ENCODE data around the gene LMTK2.

LMTK2 gene

GRCh38 chr7:98211221-98211675 lies 104.6 kb downstream of the LMTK2 start, which contains the start of gene BHLHA15:
BHLHA15 (plus strand) TSS chr7:98211439; CDS start chr7:98212310, 871 bp downstream.
- Histone ChIP-seq H3K27me3 (ENCODE audit: insufficient read depth, insufficient read length) (no peaks in the 10 kb centered on the region), H3K4me1 (ENCODE audit: insufficient read depth, insufficient read length) (peaks cover 3% of the 10 kb centered on the region), H3K36me3 (ENCODE audit: insufficient read depth, insufficient read length, low read length) (peaks cover 12% of the 10 kb centered on the region), H3K9me3 (ENCODE audit: insufficient read depth, low read length) (no peaks in the 10 kb centered on the region), H3K9ac (ENCODE audit: insufficient read length, low read depth) (peak within 1 kb of the TSS; percentile 61), H3K4me3 (ENCODE audit: insufficient read length, low read depth) (peak within 1 kb of the TSS; percentile 18)
- TF ChIP-seq ZNF274 (IDR thresholded peaks at IDR 0.05; ENCODE audit: low read depth, low read length) (no peak), YY1 (IDR thresholded peaks at IDR 0.05; ENCODE audit: insufficient read depth, insufficient read length) (no peak), SUZ12 (IDR thresholded peaks at IDR 0.05; ENCODE audit: extremely low read depth, insufficient read depth, insufficient read length) (no peak)
- DNase-seq (ENCODE audit: low read depth, low spot score) = no peak

GRCh38 chr7:98211676-98212531 lies 105.2 kb downstream of the LMTK2 start:
- Histone ChIP-seq H3K4me3 (ENCODE audit: insufficient read length, low read depth) (peak overlapping the region; percentile 18), H3K4me1 (ENCODE audit: insufficient read depth, insufficient read length) (peaks cover 3% of the 10 kb centered on the region), H3K9me3 (ENCODE audit: insufficient read depth, low read length) (no peaks in the 10 kb centered on the region), H3K9ac (ENCODE audit: insufficient read length, low read depth) (peak overlapping the region; percentile 61), H3K27me3 (ENCODE audit: insufficient read depth, insufficient read length) (no peaks in the 10 kb centered on the region), H3K36me3 (ENCODE audit: insufficient read depth, insufficient read length, low read length) (peaks cover 5% of the 10 kb centered on the region)
- TF ChIP-seq SUZ12 (IDR thresholded peaks at IDR 0.05; ENCODE audit: extremely low read depth, insufficient read depth, insufficient read length) (no peak), ZNF274 (IDR thresholded peaks at IDR 0.05; ENCODE audit: low read depth, low read length) (no peak), YY1 (IDR thresholded peaks at IDR 0.05; ENCODE audit: insufficient read depth, insufficient read length) (no peak)
- DNase-seq (ENCODE audit: low read depth, low spot score) = no peak

- Histone ChIP-seq H3K4me1 (ENCODE audit: insufficient read depth, insufficient read length) (peaks cover 3% of the 10 kb centered on the region), H3K9ac (ENCODE audit: insufficient read length, low read depth) (no peak overlapping the region), H3K4me3 (ENCODE audit: insufficient read length, low read depth) (no peak overlapping the region), H3K27me3 (ENCODE audit: insufficient read depth, insufficient read length) (no peaks in the 10 kb centered on the region), H3K9me3 (ENCODE audit: insufficient read depth, low read length) (no peaks in the 10 kb centered on the region), H3K36me3 (ENCODE audit: insufficient read depth, insufficient read length, low read length) (no peaks in the 10 kb centered on the region)
- no peak for TF ChIP-seq SUZ12 (IDR thresholded peaks at IDR 0.05; ENCODE audit: extremely low read depth, insufficient read depth, insufficient read length)
- TF ChIP-seq ZNF274 (IDR thresholded peaks at IDR 0.05; ENCODE audit: low read depth, low read length) = no peak
- TF ChIP-seq YY1 (IDR thresholded peaks at IDR 0.05; ENCODE audit: insufficient read depth, insufficient read length) = no peak
- no peak for DNase-seq (ENCODE audit: low read depth, low spot score)
Measured at GRCh38 chr7:98212532-98213041, 105.9 kb downstream of the LMTK2 start.

GRCh38 chr7:98213296-98213887 lies 106.7 kb downstream of the LMTK2 start:
- TF ChIP-seq SUZ12 (IDR thresholded peaks at IDR 0.05; ENCODE audit: extremely low read depth, insufficient read depth, insufficient read length) (no peak), YY1 (IDR thresholded peaks at IDR 0.05; ENCODE audit: insufficient read depth, insufficient read length) (no peak), ZNF274 (IDR thresholded peaks at IDR 0.05; ENCODE audit: low read depth, low read length) (no peak)
- H3K4me3 ChIP-seq (ENCODE audit: insufficient read length, low read depth) = no peak overlapping the region

GRCh38 chr7:98213888-98214810 lies 107.5 kb downstream of the LMTK2 start:
- Histone ChIP-seq H3K9ac (ENCODE audit: insufficient read length, low read depth) (no peak overlapping the region), H3K4me3 (ENCODE audit: insufficient read length, low read depth) (no peak overlapping the region), H3K4me1 (ENCODE audit: insufficient read depth, insufficient read length) (peaks cover 3% of the 10 kb centered on the region), H3K27me3 (ENCODE audit: insufficient read depth, insufficient read length) (no peaks in the 10 kb centered on the region), H3K36me3 (ENCODE audit: insufficient read depth, insufficient read length, low read length) (no peaks in the 10 kb centered on the region), H3K9me3 (ENCODE audit: insufficient read depth, low read length) (no peaks in the 10 kb centered on the region)
- TF ChIP-seq YY1 (IDR thresholded peaks at IDR 0.05; ENCODE audit: insufficient read depth, insufficient read length) (no peak), ZNF274 (IDR thresholded peaks at IDR 0.05; ENCODE audit: low read depth, low read length) (no peak), SUZ12 (IDR thresholded peaks at IDR 0.05; ENCODE audit: extremely low read depth, insufficient read depth, insufficient read length) (no peak)
- DNase-seq (ENCODE audit: low read depth, low spot score) = no peak

More at GRCh38 chr7:98213296-98213887, 106.7 kb downstream of the LMTK2 start:
- Histone ChIP-seq H3K9ac (ENCODE audit: insufficient read length, low read depth) (no peak overlapping the region), H3K4me1 (ENCODE audit: insufficient read depth, insufficient read length) (peaks cover 3% of the 10 kb centered on the region), H3K36me3 (ENCODE audit: insufficient read depth, insufficient read length, low read length) (no peaks in the 10 kb centered on the region), H3K27me3 (ENCODE audit: insufficient read depth, insufficient read length) (no peaks in the 10 kb centered on the region), H3K9me3 (ENCODE audit: insufficient read depth, low read length) (no peaks in the 10 kb centered on the region)
- DNase-seq (ENCODE audit: low read depth, low spot score) = no peak

- Histone ChIP-seq H3K36me3 (ENCODE audit: insufficient read depth, insufficient read length, low read length) (no peaks in the 10 kb centered on the region), H3K27me3 (ENCODE audit: insufficient read depth, insufficient read length) (no peaks in the 10 kb centered on the region), H3K4me1 (ENCODE audit: insufficient read depth, insufficient read length) (peaks cover 3% of the 10 kb centered on the region), H3K9me3 (ENCODE audit: insufficient read depth, low read length) (no peaks in the 10 kb centered on the region), H3K9ac (ENCODE audit: insufficient read length, low read depth) (no peak overlapping the region), H3K4me3 (ENCODE audit: insufficient read length, low read depth) (no peak overlapping the region)
- TF ChIP-seq ZNF274 (IDR thresholded peaks at IDR 0.05; ENCODE audit: low read depth, low read length) (no peak), SUZ12 (IDR thresholded peaks at IDR 0.05; ENCODE audit: extremely low read depth, insufficient read depth, insufficient read length) (no peak), YY1 (IDR thresholded peaks at IDR 0.05; ENCODE audit: insufficient read depth, insufficient read length) (no peak)
- no peak for DNase-seq (ENCODE audit: low read depth, low spot score)
Measured at GRCh38 chr7:98214811-98215321, 108.2 kb downstream of the LMTK2 start.
